ENCODE results near the gene NPAS3.

GRCh38 chr14:33103489-33103888 is 164.8 kb downstream of the NPAS3 start:
- no peak for TF ChIP-seq CTCF (IDR thresholded peaks at IDR 0.05)
- no peak for TF ChIP-seq EP300 (IDR thresholded peaks at IDR 0.05)
- TF ChIP-seq POLR2A (IDR thresholded peaks at IDR 0.05), result no peak
- TF ChIP-seq POLR2AphosphoS5 (IDR thresholded peaks at IDR 0.05), result no peak
